HG03460 (cell line): ENCODE measurements around the gene GPR87.

ENCODE experiments used
- ATAC-seq: cut with Tn5 transposase; IDR thresholded peaks from one replicate; pipeline ENCODE4 v1.9.1; 2021; ENCODE audit not compliant: unreplicated experiment

The GPR87 gene

DNA sequence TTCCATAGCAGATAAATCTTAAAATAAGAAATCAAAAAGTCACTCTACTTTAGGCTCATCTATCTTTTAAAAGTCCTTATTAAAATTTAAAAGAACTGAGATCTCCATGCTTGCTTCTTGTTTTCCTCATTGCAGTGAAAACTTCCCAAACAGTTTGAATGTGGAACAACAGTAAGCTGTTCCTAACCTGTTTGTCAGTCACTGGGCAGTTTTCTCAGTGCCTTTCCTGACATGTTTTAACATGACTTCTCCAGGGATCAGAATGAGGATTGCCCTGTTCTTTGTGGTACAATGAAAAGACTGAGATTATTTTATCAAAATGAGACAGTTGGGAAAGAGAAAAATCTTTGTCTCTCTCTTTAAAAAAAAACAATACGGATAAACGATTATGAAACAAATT is 774 bp downstream of the GPR87 start:
- ATAC-seq: no peak

DNA sequence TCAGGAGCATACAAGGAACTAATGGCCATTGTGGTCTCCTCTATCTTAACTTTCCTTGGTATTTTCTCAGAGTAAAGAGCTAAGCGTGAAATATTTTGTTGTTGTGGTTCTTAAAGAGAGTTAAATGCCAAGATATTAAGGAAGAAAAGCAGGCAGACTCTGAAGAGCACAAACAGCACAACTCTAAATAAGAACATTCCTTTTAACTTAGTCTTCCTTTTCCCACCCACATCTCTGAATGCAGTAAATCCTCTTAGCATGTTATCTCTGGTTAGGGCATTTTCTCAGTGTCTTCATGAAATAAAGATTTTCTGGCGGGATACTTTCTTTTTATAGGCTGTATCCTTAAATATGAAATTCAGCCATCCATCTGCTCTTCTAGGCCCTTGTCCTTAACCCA is 1.5 kb downstream of the GPR87 start:
- no peak for ATAC-seq

DNA sequence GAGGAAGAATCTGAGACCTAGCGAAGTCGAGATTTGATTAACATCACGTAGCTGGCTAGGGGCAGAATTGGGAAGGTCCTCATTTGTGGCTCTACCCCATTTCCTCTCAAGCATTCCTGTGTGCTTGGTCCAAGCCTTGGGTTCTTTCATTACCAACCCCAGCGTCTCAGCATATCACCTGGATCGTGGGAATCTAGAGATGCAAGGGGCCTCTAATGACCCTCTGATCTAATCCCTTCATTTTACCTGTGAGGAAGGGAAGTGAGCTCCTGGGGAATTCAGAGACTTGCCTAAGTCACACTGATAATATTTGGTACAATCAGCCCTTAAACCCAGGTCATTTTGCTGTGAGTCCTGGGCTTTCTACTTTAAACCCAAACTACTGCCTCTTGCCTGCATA is 2.0 kb downstream of the GPR87 start:
- no peak for ATAC-seq

DNA sequence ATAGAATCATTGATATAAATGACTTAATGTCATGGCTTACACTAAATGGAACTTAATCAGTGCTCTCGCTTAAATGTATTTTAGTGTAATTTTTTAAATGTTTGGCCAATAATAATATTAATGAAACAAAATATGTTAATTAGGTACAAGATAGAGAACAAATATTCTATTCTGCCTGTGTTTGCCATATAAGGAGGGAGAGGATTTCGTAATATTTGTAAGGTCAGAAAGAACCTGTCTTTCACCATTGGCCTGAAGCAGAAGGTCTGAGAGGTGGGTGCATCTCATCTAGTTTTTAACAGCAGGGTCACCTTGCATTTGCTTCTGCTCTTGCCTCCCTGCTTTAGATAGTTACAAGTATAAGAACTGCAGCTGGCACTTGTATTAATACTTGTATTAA is 2.5 kb downstream of the GPR87 start:
- no peak for ATAC-seq

DNA sequence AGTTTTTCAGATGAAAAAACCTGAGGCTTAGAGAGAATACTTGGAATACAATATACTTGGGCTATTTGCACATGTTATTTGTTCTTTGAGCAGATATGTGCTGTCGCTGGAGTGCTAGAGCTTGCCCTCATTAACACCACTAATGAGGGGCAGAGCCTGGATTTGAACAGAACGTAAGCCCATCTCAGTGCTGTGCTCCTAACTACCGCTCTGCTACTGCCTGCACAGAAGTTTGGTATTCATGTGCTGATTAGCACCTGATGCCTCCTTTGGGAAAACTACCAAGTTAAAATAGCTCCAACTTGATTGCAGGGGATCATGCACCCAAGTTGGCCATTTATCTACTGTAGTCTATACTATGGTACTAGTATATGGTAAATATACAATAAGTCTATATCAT is 3.6 kb downstream of the GPR87 start:
- no peak for ATAC-seq

DNA sequence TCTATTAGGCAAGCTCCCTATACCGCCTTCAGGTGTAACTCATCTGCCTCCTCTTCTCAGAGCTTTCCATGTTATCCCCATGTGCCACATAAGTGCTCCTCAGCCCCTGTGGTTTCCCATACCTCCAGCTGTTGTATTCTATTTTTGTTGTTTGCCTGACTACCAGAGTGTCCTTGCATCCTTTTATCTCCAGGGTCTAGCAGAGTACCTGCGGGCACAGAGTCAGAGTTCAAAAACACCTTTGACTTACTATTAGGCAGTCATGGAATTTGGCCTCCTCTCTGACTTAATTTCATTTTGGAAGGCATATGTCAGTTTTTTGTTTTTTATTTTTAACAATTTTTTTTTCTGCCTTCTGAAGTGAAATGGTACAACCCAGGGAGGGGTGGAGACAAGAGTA is 7.1 kb downstream of the GPR87 start:
- ATAC-seq: no peak

DNA sequence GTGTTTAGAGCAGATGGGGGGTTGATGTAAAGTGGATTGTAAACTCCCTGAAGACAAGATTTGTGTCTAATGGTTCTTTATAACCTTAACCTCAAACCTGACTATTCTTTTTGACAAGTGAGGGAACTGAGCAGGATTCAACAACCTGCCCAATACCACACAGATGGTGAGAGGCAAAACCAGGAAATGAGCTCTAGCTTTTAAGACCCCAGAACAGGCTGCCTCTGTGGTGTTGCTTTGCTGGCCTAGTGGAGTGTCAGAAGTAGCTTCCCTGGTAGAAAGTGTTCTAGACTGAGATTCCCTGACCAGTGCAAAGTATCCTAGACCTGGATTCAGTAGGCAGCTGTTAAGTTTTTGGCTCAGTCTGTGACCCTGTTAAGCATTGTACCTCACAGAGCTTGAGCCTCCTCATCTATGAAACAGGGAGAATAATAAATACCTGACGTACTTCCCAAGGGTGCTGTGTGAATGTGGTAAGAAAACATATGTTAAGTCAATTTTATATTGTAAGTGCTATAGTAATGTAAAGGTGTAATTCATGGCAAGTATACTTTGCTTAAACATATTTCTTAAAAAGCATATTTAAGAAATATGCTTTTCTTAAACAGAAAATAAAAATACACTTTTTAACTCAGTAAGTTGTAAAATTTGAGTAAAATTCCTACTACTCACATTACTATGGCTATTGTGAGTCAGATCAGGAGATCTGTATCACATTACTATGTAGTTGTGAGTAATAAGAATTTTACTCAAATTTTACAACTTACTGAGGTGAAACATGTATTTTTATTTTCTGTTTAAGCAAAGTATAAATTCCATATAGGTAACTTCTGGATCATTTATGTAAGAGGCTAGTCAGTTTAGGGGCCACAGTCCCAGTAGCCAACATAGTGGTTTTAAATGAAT is 8.8 kb downstream of the GPR87 start:
- ATAC-seq: no peak

DNA sequence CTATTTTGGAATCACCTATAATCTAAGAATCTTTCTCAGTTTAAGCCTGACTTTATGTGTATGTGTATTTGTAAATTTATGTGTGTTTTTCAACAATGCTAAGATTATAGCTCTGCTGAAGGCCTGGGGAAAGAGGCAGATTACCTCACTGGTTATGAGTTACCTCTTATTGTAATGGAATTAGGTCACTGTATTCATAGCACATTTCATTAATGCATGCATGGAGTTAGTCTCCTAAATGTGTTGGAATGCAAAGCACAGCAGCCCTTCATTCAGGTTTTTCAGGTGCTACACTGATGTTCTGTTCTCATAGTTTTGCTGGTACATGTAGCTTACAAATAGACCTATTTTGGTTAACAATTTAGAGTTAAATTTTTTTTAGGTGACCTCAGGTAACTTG is 9.5 kb downstream of the GPR87 start:
- ATAC-seq: no peak

DNA sequence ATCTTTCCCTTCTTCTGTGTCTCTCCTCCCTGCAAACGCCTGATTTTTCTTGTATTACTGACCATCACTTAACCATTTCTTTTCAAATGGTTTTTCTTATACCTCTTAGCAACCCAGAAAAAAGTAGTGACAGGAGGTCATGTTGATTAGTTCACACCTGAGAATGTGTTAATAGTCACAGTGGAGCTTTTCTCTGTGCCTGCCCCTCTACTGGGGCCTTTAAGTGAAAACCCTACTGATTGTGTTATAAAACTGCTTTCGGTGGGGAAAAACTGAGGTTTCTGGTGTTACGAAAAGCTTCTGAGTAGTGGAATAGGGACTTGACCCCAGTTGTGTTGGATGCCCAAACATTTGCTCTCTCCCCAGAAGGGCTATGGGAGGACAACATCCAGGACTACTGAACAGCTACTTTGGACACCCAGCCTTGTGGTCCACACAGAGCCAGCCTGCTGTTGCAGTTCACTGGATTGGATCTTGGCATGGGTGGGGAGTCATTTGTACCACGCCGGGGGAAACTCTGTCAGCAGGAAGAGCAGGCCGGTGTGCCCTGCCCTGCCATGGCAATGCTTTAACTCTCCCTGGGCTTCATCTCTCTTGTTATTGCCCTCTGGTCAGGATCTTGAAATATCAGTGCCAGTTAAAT is 10.3 kb downstream of the GPR87 start:
- no peak for ATAC-seq

DNA sequence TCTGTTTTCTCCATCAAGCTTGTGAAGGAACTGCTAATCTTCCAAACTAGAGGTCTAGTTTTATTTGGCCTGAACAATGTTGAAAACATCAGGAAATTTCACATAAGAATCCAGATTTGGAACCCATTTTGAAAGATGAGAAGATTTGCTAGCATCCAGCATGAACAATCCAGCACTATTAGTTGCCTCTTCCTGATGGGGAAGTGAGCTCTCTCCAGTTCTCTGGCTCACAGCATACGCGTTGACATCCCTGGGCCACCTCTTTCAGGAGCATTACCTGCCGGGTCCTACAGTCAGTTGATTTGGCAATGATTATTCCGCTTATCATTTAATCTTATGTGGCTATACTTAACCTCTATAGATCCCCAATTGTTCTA is 10.9 kb downstream of the GPR87 start:
- no peak for ATAC-seq

DNA sequence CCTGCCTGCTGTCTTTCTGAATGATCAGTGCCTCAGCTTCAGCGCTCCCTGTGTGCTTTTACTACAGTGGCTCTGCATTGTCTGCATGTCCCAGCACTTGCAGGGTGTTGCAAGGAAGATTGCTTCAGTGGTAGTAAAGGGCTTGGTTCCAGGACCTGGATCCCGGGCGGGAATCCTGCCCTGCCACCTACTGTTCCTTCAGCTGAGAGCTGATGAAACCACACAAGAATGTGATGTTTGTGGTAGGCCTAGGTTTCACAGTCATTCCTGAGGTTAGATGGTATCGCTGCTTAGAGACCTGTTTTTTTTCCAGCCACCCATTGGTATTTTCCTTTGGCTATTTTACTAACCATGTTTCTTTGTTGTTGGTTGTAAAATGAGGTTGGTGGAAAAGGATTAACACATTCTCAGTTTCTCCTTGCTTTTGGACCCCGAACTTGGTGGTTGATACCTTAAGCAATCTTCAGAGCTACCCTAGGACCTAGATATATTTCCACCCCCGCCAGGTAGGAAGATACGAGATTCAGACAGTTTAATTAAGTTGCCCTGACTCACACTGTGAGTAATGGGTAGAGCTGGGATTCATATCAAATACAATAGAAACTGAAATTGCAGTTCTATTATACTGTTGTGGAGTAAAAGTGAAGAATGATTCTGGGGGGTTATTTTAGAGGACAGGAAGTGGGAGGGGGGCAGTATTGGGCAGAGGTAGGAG is 11.4 kb downstream of the GPR87 start:
- no peak for ATAC-seq

DNA sequence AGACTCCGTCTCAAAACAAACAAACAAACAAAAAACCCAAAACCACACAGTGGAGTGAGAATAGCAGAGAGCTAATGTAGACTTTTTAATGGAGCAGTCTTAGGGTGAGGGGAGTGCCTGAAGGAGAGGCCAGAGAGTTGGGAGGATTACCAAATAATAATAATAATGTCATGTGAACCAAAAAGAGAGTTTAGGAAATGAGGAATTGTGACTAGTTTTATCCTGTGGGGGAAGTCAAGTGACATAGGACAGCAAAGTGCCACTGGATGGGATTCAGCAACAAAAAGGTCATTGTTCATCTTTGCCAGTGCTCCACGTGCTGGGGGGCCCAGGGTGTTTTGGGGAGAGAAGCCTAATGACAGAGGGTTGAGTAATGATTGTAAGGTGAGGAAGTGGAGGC is 12.9 kb downstream of the GPR87 start:
- ATAC-seq: no peak

DNA sequence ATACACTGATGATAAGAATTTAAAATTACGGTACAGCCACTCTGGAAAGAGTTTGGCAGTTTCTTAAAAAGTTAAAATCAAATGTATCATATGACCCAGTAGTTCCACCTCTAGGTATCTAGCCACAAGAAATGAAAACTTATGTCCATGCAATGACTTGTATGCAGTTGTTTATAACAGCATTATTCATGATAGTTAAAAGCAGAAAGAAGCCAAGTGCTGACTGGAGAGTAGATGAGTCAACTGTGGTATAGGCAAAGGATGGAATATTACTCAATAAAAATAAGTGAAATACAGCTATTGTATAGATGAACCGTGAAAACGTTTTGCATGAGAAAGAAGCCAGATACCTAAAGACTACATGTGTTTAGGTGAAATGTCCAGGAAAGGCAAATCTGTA is 14.8 kb downstream of the GPR87 start:
- ATAC-seq: no peak

DNA sequence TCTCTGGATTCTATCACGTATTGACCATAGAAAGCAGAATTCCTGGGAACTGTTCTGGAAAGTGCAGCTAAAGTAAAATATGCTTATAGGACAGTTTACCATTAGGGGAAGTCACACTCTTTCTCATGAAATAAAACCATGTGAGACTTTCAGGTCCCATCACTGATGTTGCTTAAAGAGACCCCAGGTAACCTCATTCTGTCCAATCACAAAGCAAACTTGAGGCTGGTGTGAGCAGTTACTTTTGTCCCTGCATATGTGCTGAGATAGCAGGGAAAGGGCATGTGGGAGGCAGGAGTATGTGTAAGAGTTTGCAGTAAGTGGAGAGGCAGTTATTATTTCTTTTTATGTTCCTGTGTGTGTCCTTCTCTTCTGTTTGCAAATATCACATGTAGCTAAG is 16.1 kb downstream of the GPR87 start:
- no peak for ATAC-seq

DNA sequence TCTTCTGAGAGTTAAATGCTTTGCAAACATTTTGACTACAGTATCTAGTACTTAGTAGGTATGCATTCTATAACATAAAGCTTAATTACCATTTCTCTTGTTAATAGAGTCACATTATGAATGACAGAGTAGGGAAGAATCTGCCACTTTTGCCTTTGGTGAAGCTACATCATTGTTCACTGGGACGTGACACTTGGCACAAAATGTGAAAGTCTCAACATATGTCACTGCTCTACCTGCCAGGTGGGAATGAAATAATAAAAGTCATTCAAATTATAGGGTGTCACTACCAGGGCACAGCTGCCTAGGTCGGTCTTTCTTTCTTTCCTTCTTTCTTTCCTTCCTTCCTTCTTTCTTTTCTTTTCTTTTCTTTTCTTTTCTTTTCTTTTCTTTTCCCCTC is 17.6 kb downstream of the GPR87 start:
- ATAC-seq: no peak

DNA sequence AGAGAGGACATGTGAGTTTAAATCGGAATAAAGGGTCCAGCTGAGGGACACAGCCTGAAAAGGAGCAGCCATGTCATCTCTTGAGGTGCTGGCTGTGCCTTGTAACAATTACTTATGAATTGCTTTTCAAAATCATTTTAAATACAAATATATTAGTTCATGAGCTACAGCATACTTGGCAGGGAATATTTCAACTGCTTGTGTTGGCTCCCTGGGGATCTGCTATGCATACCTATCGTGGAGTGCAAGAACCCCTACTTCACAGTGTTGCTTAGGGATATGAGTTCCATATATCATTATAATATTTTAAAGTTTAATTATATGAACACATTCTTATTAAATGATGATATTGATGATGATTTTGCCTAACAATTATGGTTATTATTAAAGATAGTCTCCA is 19.2 kb downstream of the GPR87 start:
- ATAC-seq: no peak

DNA sequence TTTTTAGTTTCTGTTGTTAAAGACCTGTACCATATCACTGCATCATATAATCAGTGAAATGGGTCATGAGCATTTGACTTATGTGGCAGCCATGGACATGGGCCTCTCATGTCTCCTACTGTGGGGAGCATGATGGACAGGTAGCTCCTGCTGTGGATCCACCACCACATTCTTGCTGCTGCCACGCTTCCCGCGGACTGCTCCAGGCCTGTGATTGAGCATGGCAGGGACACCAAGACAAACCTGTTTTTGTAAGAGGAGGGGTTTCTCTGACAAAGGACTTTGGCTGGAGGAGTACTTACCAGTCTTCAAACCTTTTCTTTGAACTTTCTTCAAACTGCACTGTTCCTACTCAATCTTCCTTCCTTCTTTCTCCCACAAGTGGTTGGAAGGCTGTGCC is 20.4 kb downstream of the GPR87 start:
- ATAC-seq: no peak

DNA sequence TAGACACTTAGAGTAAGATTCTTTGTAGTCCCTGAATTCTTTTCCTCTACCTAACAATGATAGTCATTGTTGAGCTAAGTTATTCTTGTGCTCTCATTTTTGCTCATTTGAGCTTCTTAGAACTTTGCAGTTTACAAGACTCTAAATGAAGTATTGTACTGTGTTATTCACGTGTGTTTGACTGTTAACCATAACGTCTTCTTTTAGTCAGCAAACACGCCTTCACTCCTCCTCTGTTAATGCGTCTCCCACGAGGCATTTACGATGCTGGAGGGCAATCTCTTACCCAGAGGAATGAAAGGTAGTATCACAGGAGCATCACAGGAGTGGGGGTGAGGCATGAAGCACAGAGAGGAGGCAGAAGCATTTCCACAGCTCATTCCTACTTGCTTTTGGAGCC is 23.5 kb downstream of the GPR87 start:
- no peak for ATAC-seq

DNA sequence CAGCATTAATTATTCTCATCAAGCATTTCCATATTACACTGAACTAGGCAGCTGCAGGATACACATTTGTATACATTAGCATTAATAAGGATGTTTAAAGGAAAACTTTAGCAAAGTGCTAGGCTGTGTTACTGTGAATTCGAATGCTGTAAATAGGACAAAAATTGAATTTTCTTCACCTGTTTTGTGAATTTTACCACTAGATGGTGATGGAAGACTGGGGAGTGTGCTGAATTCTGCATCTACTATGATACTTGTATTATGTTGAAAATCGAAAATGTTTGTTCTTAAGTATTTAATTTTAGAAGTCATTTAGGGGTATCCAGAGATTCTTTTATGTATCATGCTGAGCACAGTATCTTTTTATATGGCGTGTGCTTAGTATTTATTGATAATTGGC is 25.9 kb downstream of the GPR87 start:
- no peak for ATAC-seq

DNA sequence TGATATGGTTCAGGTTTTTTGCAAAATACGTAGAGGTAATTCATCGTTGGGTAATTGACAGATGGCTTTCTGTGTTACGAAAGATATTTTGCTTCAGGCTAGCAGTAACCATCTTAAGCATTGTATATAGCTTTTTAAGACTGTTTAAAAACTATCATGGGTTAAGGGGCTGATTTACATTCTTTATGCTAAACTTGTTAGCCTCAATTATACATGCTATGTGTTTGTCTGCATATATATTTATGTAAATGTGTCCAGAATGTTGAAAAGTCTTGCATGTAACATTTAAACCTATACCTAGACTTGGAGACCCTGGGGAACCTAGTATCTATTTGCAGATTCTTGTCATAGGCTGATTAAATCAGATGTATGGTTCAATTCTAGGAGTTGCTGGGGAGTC is 27.2 kb downstream of the GPR87 start:
- ATAC-seq: no peak

DNA sequence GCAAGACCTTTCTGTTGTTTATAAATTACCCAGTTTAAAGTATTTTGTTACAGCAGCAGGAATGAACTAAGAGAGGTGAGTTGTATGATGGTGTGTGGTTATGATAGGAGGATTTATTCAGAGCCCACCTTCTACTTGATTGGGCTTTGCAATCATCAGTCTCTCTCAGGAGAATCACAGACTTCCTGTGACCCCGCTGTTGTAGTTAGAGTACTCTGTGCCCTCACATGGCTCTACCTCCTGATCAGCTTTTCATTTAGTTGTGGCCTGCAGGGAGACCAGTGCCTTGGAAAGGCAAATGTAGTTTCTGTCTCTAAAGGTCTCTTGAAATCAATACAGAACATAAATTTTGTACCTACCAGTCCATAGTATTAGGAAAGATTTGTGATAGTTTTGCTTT is 30.7 kb downstream of the GPR87 start:
- no peak for ATAC-seq

DNA sequence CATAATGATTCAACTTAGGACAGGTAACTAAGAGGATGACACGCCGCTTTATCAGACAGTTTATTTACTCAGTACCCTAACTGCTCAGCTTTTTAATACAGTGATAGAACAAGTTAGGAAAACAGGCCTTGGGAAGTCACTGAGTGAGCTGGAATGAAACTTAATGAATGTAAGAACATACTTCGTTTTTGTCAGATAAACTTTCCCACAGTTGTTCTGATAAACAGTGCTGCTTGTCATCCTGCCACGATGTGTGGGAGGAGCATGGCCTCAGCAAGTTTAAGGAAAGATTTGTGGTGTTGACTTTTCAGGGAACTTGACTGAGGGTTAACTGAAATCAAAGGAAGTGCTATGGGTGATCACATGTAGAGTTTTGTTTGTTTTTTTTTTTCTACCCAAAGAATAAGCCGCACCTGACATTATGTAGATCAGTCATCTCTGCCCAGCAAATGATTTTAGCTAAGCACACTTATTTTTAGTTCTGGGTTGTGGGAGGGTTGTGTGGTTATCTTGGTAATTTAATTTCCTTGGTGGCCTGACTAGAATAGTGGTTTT is 32.6 kb downstream of the GPR87 start:
- ATAC-seq: no peak
